NCI-H146 treated with DMSO at 0.1 percent for 48 hours (cell line): ENCODE results near the gene RELN.

Experiments used
- DNase-seq: peaks from one replicate; lab custom pipeline; 2025; ENCODE audit not compliant: unreplicated experiment; lab: John Stamatoyannopoulos, UW

RELN gene

DNA sequence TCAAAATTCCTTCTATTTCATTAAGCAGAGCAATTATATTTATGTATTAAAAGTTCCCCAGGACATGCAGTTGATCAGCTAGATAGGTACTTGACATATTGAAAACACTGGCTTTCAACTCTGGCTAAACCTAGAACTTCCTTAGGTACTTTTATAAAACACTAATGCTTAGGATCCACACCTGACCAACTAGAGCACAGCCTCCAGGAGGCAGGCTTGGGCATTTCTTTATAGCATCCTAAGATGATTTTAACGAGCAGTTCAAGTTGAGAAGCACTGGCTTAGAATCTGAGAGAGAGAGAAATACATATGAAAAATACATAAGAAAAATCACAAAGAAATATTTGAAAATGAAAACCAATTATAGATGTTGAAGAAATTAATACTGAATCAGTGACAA, 564.3 kb downstream of the RELN start:
- no peak for DNase-seq

DNA sequence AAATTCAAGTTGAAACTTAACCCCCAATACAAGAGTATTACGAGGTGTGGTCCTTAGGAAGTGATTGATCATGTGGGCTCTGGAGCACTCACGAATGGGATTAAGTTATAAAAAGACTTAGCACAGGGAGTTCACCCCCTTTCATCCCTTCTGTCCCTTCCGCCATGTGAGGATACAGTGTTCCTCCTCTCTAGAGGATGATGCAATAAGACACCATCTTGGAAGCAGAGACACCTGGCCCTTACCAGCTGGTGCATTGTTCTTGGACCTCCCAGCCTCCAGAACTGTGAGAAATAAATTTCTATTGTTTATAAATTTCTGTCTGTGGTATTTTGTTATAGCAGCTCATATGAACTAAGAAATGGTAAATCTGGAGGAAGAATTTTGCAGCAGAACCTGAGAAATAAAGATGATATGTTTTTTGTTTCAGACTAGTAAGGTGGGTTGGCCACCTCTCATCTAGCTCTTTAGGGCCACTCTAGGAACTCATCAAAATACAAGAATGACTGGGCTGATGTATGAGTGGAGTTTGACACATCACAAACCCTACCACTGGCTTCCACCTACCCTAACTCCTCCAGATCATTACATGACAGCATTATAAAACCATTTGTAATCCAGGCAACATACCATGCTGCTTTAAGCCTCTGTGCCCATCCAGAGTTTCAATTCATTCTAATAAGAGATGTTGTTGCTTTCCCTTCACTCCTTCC, 565.8 kb downstream of the RELN start:
- no peak for DNase-seq
